Stimulated activated naive CD8-positive, alpha-beta T cell treated with anti-CD3 and anti-CD28 coated beads, Interleukin-15, amount 100 ng/mL, for 72 hours (primary cell): Measurements from ENCODE around the gene AKT3.

Experiments used
- ATAC-seq: fragments of 150-1000 bp; cut with Tn5 transposase; 2 replicates; pipeline ENCODE4 v1.10.0; 2021; ENCODE audit warnings: mild to moderate bottlenecking, moderate library complexity
- DNase-seq, 2 donors: peaks; one replicate each; pipeline ENCODE4 v3.0.0; 2021 to 2022
- H3K27ac Mint-ChIP-seq, 2 donors: one replicate each; pipeline ENCODE4 v1.8.0; 2022; ENCODE audit warnings: mild to moderate bottlenecking in 2 of 2, mixed read lengths in 2 of 2, moderate library complexity in 2 of 2
- H3K27me3 Mint-ChIP-seq: one replicate; pipeline ENCODE4 v1.8.0; 2022; ENCODE audit warnings: mixed read lengths
- H3K4me1 Mint-ChIP-seq: one replicate; pipeline ENCODE4 v1.8.0; 2022; ENCODE audit warnings: mild to moderate bottlenecking, mixed read lengths
- H3K4me3 Mint-ChIP-seq, 2 donors: one replicate each; pipeline ENCODE4 v1.8.0; 2022; ENCODE audit warnings: mild to moderate bottlenecking in 2 of 2, mixed read lengths in 2 of 2, moderate library complexity in 1 of 2
- H3K9me3 Mint-ChIP-seq, 2 donors: one replicate each; pipeline ENCODE4 v1.8.0; 2022; ENCODE audit warnings: mixed read lengths in 2 of 2

AKT3 gene

DNA sequence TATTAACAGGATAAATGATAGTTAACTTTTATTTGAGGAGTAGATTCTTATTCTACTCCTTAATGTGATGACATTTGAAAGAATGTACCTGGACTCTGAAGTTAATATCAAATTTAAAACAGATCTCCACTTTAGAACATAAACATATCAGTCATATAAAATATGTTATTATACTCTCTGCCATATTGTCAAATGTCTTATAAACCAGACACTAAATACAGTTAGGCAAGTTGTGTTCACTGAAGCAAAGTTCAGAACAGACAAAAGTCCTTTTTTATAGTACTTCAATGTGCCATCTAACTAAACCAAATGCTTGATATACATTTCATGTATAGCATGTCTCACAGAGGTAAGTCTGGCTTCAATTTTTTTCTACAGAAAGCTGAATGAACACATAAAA lies 285.2 kb downstream of the AKT3 start:
- H3K27me3 Mint-ChIP-seq = no peaks in the 10 kb centered on the region
- DNase-seq (no peak), ATAC-seq (no peak)
- no peak overlapping the region for H3K27ac Mint-ChIP-seq
- no peaks in the 10 kb centered on the region for H3K9me3 Mint-ChIP-seq
- no peak overlapping the region for H3K4me3 Mint-ChIP-seq
- no peaks in the 10 kb centered on the region for H3K4me1 Mint-ChIP-seq

GRCh38 chr1:243563732-243564131 lies 286.3 kb downstream of the AKT3 start:
- Mint-ChIP-seq H3K4me3 (no peak overlapping the region), H3K9me3 (no peaks in the 10 kb centered on the region), H3K27me3 (no peaks in the 10 kb centered on the region), H3K27ac (no peak overlapping the region), H3K4me1 (no peaks in the 10 kb centered on the region)
- no peak for ATAC-seq
- DNase-seq = no peak

DNA sequence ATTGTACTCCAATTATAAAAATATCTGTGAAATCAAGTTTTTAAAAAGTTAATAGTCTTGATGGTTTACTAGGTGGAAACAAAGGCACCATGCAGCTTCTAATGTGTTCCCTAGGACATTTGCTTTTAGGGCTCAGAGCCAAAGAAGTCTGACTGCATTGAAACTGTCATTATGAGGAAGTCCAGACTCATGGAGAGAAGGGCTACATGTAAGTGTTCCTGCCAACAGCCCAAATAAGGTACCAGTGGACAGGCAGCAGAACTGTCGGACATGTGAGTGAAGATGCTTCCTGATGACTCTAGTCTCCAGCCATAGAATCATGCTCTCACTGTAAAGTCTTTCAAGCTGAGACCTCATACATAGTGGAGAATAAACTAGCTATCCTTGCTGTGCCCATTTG lies 287.6 kb downstream of the AKT3 start:
- ATAC-seq (no peak), DNase-seq (no peak)
- Mint-ChIP-seq H3K4me3 (no peak overlapping the region), H3K4me1 (no peaks in the 10 kb centered on the region), H3K27me3 (no peaks in the 10 kb centered on the region), H3K27ac (no peak overlapping the region), H3K9me3 (no peaks in the 10 kb centered on the region)

- Mint-ChIP-seq H3K27me3 (no peaks in the 10 kb centered on the region), H3K27ac (no peak overlapping the region), H3K4me1 (no peaks in the 10 kb centered on the region), H3K4me3 (no peak overlapping the region), H3K9me3 (no peaks in the 10 kb centered on the region)
- no peak for DNase-seq
- ATAC-seq = no peak
Observed at GRCh38 chr1:243561588-243562319, 288.3 kb downstream of the AKT3 start.

DNA sequence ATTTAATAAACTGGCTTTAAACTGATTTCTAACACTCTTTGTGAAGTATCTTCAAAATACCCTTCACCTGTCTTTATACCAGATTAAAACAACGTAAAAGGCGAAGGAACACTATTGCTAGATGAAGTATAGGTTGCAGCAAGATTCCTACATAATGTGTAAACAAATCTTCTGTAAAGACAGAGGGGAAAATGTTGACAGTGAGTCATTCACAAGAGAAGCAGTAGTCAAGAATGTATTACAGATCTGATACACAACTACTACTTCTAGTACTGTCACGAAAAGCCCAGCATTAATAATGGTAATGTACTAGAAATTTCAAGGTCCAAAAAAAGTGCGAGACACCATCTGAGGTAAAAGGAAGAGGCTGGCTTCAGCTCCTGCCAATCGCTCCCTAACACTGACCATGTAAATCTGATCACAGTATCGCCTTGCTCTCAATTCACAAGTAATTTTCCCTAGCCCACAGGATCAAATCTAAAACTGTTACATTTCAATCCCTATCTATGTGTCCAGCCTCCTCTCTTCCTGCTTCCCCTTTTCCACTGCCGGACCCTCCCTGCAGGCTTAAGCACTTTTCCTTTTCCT lies 290.4 kb downstream of the AKT3 start:
- no peak overlapping the region for H3K4me3 Mint-ChIP-seq
- H3K27me3 Mint-ChIP-seq = no peaks in the 10 kb centered on the region
- H3K9me3 Mint-ChIP-seq = no peaks in the 10 kb centered on the region
- H3K27ac Mint-ChIP-seq = no peak overlapping the region
- ATAC-seq = no peak
- DNase-seq = no peak
- no peaks in the 10 kb centered on the region for H3K4me1 Mint-ChIP-seq

- Mint-ChIP-seq H3K4me1 (no peaks in the 10 kb centered on the region), H3K27ac (no peak overlapping the region), H3K9me3 (no peaks in the 10 kb centered on the region), H3K27me3 (no peaks in the 10 kb centered on the region), H3K4me3 (no peak overlapping the region)
- ATAC-seq = no peak
- DNase-seq = no peak
Observed at GRCh38 chr1:243558576-243558975, 291.5 kb downstream of the AKT3 start.

DNA sequence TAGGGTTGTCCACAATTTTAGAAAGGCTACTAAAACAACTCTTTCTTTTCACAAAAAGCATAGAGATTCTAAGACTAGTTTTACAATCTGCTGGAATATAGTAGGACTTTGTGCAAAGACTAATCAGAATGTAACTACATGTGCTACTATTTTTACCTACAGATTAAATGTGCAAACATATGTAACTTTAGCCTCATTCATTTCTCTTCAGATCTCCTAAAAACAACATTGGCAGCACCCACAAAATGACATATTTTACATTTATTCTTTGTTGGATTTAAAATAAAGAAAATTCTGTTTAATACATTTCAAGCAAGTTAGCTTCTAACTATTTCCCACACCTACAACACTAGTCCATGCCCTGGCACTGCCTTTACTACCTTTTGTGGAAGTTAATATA lies 292.2 kb downstream of the AKT3 start:
- Mint-ChIP-seq H3K27ac (no peak overlapping the region), H3K4me1 (no peaks in the 10 kb centered on the region)

GRCh38 chr1:243554686-243555085 lies 295.4 kb downstream of the AKT3 start:
- no peak overlapping the region for H3K4me3 Mint-ChIP-seq
- ATAC-seq = no peak
- no peaks in the 10 kb centered on the region for H3K9me3 Mint-ChIP-seq
- H3K4me1 Mint-ChIP-seq = no peaks in the 10 kb centered on the region
- DNase-seq = no peak
- H3K27ac Mint-ChIP-seq = no peak overlapping the region
- no peaks in the 10 kb centered on the region for H3K27me3 Mint-ChIP-seq

More for the DNA sequence above, 292.2 kb downstream of the AKT3 start:
- H3K27me3 Mint-ChIP-seq = no peaks in the 10 kb centered on the region
- H3K4me3 Mint-ChIP-seq = no peak overlapping the region
- DNase-seq (no peak), ATAC-seq (no peak)
- no peaks in the 10 kb centered on the region for H3K9me3 Mint-ChIP-seq

DNA sequence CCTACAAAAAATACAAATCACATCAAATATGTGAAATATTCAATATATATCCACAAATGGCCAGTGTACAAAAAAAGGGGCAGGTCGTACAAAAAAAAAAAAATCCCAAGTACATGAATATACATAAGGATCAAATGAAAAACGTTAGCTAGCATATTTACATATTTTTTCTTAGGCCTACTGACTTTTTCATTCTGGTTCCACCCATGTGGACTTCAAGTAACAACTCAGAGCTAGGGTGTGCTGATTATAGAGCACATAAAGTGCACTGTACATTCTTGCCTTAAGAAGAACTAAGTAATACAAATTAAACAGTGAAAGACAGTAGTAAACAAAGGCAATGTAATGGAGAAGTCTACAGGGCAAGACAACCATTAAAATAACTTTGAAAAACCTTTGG lies 297.0 kb downstream of the AKT3 start:
- no peaks in the 10 kb centered on the region for H3K4me1 Mint-ChIP-seq
- H3K9me3 Mint-ChIP-seq = no peaks in the 10 kb centered on the region
- DNase-seq (no peak), ATAC-seq (no peak)
- H3K4me3 Mint-ChIP-seq = no peak overlapping the region
- H3K27me3 Mint-ChIP-seq = no peaks in the 10 kb centered on the region
- H3K27ac Mint-ChIP-seq = no peak overlapping the region

GRCh38 chr1:243550276-243550675 lies 299.8 kb downstream of the AKT3 start:
- H3K9me3 Mint-ChIP-seq = no peaks in the 10 kb centered on the region
- DNase-seq (no peak), ATAC-seq (no peak)
- no peak overlapping the region for H3K27ac Mint-ChIP-seq
- H3K4me3 Mint-ChIP-seq = no peak overlapping the region
- H3K4me1 Mint-ChIP-seq = no peaks in the 10 kb centered on the region
- no peaks in the 10 kb centered on the region for H3K27me3 Mint-ChIP-seq

- Mint-ChIP-seq H3K4me1 (no peaks in the 10 kb centered on the region), H3K27me3 (no peaks in the 10 kb centered on the region)
- ATAC-seq = no peak
Observed at GRCh38 chr1:243549791-243550190, 300.3 kb downstream of the AKT3 start.

GRCh38 chr1:243549108-243549507 lies 300.9 kb downstream of the AKT3 start:
- Mint-ChIP-seq H3K27ac (no peak overlapping the region), H3K27me3 (no peaks in the 10 kb centered on the region), H3K4me1 (no peaks in the 10 kb centered on the region), H3K4me3 (no peak overlapping the region), H3K9me3 (no peaks in the 10 kb centered on the region)
- DNase-seq = no peak
- ATAC-seq = no peak

More at GRCh38 chr1:243549791-243550190, 300.3 kb downstream of the AKT3 start:
- DNase-seq = no peak
- Mint-ChIP-seq H3K27ac (no peak overlapping the region), H3K9me3 (no peaks in the 10 kb centered on the region), H3K4me3 (no peak overlapping the region)

DNA sequence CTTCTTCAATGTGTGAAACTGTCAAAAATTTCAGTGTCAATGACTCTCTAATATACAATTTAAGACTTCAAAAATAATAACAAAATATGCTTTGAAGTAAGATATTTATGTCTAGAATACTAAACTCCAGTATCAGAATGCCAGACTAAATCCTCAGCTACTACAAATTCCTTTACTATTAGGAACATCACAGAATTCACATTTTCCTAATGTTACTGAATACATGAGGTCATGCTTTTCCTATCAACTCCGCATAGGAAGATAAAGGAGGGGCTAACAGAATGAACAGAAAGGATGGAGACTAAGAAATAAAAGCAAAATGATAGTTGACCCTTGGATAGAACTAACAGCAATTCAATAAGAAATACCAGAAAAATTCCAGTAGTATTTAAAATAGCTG lies 301.5 kb downstream of the AKT3 start:
- Mint-ChIP-seq H3K27ac (no peak overlapping the region), H3K4me1 (no peaks in the 10 kb centered on the region), H3K9me3 (no peaks in the 10 kb centered on the region), H3K4me3 (no peak overlapping the region), H3K27me3 (no peaks in the 10 kb centered on the region)
- no peak for ATAC-seq
- no peak for DNase-seq

DNA sequence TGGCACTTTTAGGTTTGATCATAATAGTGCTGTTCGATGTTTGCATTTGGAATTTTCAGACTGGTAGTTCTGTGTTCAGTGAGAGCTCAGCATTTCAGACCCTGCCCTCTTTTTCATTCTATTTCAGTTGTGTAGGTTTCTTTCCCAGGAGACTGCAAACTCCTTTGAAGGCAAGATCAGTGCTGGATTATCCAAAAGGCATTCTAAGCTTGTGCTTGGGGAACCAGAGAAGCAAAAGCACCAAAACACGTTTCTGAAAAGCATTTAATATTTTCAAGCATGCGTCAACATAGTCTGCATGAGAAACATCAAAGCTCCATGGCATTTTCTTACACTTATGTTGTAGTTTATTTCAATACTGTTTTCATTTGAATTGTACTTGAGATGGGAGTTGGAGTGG lies 302.2 kb downstream of the AKT3 start:
- no peaks in the 10 kb centered on the region for H3K4me1 Mint-ChIP-seq
- no peak overlapping the region for H3K27ac Mint-ChIP-seq
- DNase-seq (no peak), ATAC-seq (no peak)
- no peaks in the 10 kb centered on the region for H3K27me3 Mint-ChIP-seq
- H3K4me3 Mint-ChIP-seq = no peak overlapping the region
- no peaks in the 10 kb centered on the region for H3K9me3 Mint-ChIP-seq

GRCh38 chr1:243546457-243546856 lies 303.6 kb downstream of the AKT3 start:
- no peak overlapping the region for H3K4me3 Mint-ChIP-seq
- H3K9me3 Mint-ChIP-seq = no peaks in the 10 kb centered on the region
- H3K4me1 Mint-ChIP-seq = no peaks in the 10 kb centered on the region
- H3K27me3 Mint-ChIP-seq = no peaks in the 10 kb centered on the region
- DNase-seq (no peak), ATAC-seq (no peak)
- H3K27ac Mint-ChIP-seq = no peak overlapping the region

- Mint-ChIP-seq H3K9me3 (no peaks in the 10 kb centered on the region), H3K4me1 (no peaks in the 10 kb centered on the region), H3K4me3 (no peak overlapping the region), H3K27ac (no peak overlapping the region), H3K27me3 (no peaks in the 10 kb centered on the region)
- DNase-seq = no peak
- no peak for ATAC-seq
Observed at GRCh38 chr1:243543501-243543900, 306.5 kb downstream of the AKT3 start.
